SK-N-SH treated with all-trans-retinoic acid at 6 μM for 48 hours (cell line): ENCODE data around the gene CEACAM21.

Experiments used
- BACH2 ChIP-seq: fragments of 250-450 bp; sonication (Bioruptor Pico); IDR thresholded peaks from 2 replicates; pipeline ENCODE4 v1.9.0; 2021; ENCODE audit warnings: mild to moderate bottlenecking, borderline replicate concordance
- ESRRG ChIP-seq: fragments of 250-450 bp; sonication (Bioruptor Pico); IDR thresholded peaks from 2 replicates; pipeline ENCODE4 v1.6.1; 2021; ENCODE audit warnings: mild to moderate bottlenecking
- OSR1 ChIP-seq: fragments of 250-450 bp; sonication (Bioruptor Pico); IDR thresholded peaks from 2 replicates; pipeline ENCODE4 v1.8.0; 2022; ENCODE audit warnings: moderate library complexity, mild to moderate bottlenecking, inconsistent platforms
- RARB ChIP-seq: fragments of 250-450 bp; sonication (Bioruptor Pico); IDR thresholded peaks from 2 replicates; pipeline ENCODE4 v1.8.0; 2021; ENCODE audit warnings: mild to moderate bottlenecking, moderate library complexity
- SNAI2 ChIP-seq: fragments of 250-450 bp; sonication (Bioruptor Pico); IDR thresholded peaks from 2 replicates; pipeline ENCODE4 v1.5.0; 2020; ENCODE audit warnings: mild to moderate bottlenecking, moderate library complexity
- ZC3H10 ChIP-seq: fragments of 250-450 bp; sonication (Bioruptor Pico); IDR thresholded peaks from 2 replicates; pipeline ENCODE4 v1.5.1; 2021; ENCODE audit warnings: mild to moderate bottlenecking, moderate library complexity
- ZFP3 ChIP-seq: fragments of 250-450 bp; sonication (Bioruptor Pico); IDR thresholded peaks from 2 replicates; pipeline ENCODE4 v1.5.0; 2020; ENCODE audit warnings: mild to moderate bottlenecking, moderate library complexity
- ZNF565 ChIP-seq: fragments of 450-650 bp; formaldehyde crosslinking; conservative IDR thresholded peaks from 2 replicates; pipeline ENCODE4 v1.5.0; 2020; ENCODE audit warnings: low read depth, mild to moderate bottlenecking, moderate library complexity
- ZNF70 ChIP-seq: fragments of 450-650 bp; formaldehyde crosslinking; IDR thresholded peaks from 2 replicates; pipeline ENCODE4 v1.5.0; 2020; ENCODE audit warnings: mild to moderate bottlenecking, moderate library complexity
- ZNF8 ChIP-seq: fragments of 450-650 bp; formaldehyde crosslinking; IDR thresholded peaks from 2 replicates; pipeline ENCODE4 v1.5.0; 2020; ENCODE audit warnings: mild to moderate bottlenecking, moderate library complexity
- TF ChIP-seq, protein P1 (sequence below): fragments of 250-450 bp; sonication (Bioruptor Pico); IDR thresholded peaks from 2 replicates; pipeline ENCODE4 v1.5.1; 2021; ENCODE audit warnings: mild to moderate bottlenecking, moderate library complexity
- TF ChIP-seq, protein P2 (sequence below): fragments of 250-450 bp; sonication (Bioruptor Pico); IDR thresholded peaks from 2 replicates; pipeline ENCODE4 v1.5.1; 2020; ENCODE audit warnings: low read depth, mild to moderate bottlenecking, moderate library complexity

DNA sequence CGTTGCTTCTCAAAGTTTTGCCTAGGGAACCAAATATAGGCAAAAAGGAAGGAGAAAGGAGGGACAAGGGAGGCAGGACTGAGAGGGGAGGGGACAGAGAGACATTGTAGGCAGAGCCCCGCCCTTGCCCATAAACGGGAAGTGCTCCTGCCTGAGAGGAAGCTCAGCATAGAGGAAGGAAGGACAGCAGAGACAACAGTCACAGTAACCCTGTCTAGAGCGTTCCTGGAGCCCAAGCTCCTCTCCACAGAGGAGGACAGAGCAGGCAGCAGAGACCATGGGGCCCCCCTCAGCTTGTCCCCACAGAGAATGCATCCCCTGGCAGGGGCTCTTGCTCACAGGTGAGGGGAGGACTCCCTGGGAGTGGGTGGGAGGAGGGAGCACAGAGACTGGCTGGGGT, at the start of gene CEACAM21:
- TF ChIP-seq ESRRG (CRISPR knock-in tag) (no peak), BACH2 (CRISPR knock-in tag) (no peak), ZNF70 (no peak), RARB (CRISPR knock-in tag) (no peak), SNAI2 (no peak), ZNF8 (no peak), ZNF565 (no peak), ZC3H10 (no peak), ZFP3 (no peak), OSR1 (CRISPR knock-in tag) (no peak)
- TF ChIP-seq, protein P1, sequence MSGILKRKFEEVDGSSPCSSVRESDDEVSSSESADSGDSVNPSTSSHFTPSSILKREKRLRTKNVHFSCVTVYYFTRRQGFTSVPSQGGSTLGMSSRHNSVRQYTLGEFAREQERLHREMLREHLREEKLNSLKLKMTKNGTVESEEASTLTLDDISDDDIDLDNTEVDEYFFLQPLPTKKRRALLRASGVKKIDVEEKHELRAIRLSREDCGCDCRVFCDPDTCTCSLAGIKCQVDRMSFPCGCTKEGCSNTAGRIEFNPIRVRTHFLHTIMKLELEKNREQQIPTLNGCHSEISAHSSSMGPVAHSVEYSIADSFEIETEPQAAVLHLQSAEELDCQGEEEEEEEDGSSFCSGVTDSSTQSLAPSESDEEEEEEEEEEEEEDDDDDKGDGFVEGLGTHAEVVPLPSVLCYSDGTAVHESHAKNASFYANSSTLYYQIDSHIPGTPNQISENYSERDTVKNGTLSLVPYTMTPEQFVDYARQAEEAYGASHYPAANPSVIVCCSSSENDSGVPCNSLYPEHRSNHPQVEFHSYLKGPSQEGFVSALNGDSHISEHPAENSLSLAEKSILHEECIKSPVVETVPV (CRISPR knock-in tag) = no peak
- TF ChIP-seq, protein P2, sequence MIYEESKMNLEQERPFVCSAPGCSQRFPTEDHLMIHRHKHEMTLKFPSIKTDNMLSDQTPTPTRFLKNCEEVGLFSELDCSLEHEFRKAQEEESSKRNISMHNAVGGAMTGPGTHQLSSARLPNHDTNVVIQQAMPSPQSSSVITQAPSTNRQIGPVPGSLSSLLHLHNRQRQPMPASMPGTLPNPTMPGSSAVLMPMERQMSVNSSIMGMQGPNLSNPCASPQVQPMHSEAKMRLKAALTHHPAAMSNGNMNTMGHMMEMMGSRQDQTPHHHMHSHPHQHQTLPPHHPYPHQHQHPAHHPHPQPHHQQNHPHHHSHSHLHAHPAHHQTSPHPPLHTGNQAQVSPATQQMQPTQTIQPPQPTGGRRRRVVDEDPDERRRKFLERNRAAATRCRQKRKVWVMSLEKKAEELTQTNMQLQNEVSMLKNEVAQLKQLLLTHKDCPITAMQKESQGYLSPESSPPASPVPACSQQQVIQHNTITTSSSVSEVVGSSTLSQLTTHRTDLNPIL = no peak
